Suprapubic skin (tissue), 4 donors: Measurements from ENCODE around the gene MXD4.

Source experiments
- CTCF ChIP-seq, 2 donors: fragments of 200-600 bp in 1 of 2; fragments of 450-650 bp in 1 of 2; sonication (generic) in 1 of 2; IDR thresholded peaks; one replicate each; pipeline ENCODE4 v1.5.1; 2016 to 2019; ENCODE audit warnings: antibody characterized with exemption in 2 of 2, mild to moderate bottlenecking in 1 of 2, moderate library complexity in 1 of 2
- EP300 ChIP-seq: sonication (generic); formaldehyde crosslinking; IDR thresholded peaks from one replicate; pipeline ENCODE4 v1.6.1; 2017; ENCODE audit warnings: antibody characterized with exemption
- POLR2AphosphoS5 ChIP-seq, 3 donors: sonication (generic); formaldehyde crosslinking; IDR thresholded peaks; one replicate each; pipeline ENCODE4 v1.6.1; 2017; ENCODE audit warnings: antibody characterized with exemption in 3 of 3

- TF ChIP-seq CTCF (IDR thresholded peaks at IDR 0.05) (no peak), POLR2AphosphoS5 (IDR thresholded peaks at IDR 0.05) (no peak), EP300 (no peak)
Observed at GRCh38 chr4:2290974-2291704, 29.2 kb upstream of the MXD4 start.
